ENCODE results near the gene RFTN1.
A peak's percentile ranks its signal among the peaks of the same experiment; 100 is the strongest.
"Not testable (repeated sequence)": the region's sequence is repeated elsewhere in the genome, so short reads cannot be mapped to it uniquely, and the experiment has no call there.

RFTN1 gene

DNA sequence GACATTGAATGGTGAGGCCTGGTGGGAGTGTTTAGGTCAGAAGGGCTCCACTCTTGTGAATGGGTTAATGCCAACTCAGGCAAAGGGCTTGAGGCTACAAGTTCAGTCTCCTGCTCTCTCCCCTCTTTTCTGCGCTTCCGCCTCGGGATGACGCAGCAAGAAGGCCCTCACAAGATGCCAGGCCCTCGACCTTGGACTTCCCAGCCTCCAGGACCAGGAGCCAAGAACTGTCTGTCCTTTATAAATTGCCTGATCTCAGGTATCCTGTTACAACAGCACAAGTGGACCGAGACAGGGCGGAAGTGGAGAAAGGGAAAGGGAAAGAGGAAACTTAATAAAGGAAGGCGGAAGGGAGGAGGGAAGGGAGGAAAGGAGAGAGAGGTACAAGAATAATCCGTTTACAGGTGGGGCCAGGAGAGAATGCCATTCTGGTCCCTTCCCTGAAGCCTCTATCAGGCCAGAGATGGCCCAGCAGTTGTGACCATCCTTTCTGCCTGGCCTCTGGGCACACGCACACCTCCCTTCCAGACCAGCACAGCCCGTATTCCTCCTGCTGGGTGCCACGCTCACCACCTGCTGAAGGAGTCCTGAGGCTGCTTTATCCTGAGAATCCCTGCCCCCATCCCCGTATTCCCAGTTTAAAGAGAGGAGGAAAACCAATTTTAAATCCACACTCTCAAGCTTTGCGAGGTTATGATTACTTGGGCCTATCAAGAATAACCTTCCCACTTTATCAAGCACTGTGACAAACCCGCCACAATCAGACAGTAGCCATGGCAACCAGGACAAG is 184.3 kb downstream of the RFTN1 start:
- DNase-seq (ENCODE audit: low read depth in 3 of 3), result no peak

DNA sequence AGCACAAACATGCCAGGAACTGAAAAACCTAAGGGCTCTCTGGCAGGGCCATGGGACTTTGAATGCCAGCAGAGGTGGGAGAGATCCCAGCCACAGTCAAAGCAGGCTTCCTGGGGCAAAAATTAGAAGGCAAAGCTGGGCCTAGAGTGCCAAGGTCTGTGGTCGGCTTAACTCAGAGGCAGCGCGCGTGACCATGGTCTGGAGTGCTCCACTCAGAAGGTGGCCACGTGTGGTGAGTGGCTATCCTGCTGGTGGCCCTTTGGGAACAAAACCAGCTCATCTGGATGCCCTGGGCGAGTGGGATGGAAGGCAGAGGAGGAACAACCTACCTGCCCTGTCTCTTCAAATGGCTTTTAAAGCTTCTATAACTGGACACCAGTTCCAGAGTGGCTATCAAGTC is 185.4 kb downstream of the RFTN1 start:
- DNase-seq (ENCODE audit: low read depth in 3 of 3), result no peak

DNA sequence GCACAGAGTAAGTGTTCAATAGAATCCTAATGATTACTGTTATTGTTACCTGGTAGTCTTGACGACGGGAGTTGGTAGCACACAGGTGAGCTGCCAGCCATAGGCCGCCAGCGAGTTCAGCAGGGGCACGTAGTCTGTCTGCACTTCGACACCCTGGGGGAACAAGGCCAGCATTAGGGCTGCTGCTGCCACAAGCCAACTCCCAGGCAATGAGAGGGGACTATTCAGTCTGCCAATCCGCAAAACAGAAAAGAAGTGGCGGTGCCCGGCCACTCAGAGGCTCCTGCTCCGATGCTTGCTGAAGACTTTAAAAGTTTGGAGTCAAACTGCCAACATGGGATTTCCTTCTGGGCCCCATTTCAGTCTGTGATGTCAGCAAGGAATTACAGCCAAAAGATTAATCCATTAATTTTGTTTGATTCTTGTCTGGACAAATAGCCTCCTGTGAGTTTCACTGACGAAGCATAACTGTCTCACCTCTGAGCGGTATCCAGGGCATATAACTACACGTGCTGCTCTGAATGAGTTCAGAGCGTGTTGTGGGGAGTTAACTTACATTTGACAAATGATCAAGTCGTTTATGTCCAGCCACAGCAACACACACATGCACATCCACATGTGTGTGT is 186.7 kb downstream of the RFTN1 start:
- DNase-seq (ENCODE audit: low read depth in 3 of 3), result no peak

DNA sequence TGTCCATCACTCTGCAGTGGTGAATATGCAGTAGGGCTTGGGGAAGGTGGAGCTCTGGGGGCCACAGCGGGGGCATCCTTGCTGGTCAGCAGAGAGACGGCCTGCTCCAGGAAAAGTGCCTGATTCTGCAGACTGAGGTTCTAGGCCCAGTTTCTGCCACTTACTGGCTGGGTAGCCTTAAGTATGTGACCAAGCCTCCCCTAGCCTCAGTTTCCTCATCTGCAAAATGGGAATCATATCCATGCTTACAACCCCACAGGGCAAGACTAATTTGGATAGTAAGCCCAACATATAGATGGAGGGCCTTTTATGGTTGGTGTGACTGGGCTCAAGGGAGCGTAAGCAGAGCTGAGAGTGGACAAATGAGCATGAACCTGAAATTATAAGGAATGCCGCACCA is 187.6 kb downstream of the RFTN1 start:
- DNase-seq (ENCODE audit: low read depth in 3 of 3), result no peak

DNA sequence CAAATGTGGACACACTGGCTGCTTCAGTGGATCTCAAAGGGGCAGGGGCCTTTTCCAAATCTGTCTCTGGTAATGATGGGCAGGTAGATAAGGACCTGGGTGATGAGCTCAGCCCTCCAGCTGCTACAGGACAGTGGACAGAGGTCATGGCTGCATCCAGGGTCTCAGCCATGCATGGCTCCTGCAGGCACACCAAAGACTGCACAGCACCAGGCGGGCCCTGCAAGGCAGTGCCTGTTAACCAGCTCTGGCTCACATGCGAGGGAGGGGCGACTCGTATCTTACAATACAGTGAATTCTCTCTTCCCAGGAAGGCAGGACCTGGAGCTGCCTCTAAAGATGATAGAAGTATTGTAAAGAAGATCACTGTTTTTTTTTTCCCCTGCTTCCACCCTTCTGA is 189.8 kb downstream of the RFTN1 start:
- no peak for DNase-seq (ENCODE audit: low read depth in 3 of 3)

GRCh38 chr3:16322189-16322588 is 191.3 kb downstream of the RFTN1 start:
- no peak for DNase-seq (ENCODE audit: low read depth in 3 of 3)

DNA sequence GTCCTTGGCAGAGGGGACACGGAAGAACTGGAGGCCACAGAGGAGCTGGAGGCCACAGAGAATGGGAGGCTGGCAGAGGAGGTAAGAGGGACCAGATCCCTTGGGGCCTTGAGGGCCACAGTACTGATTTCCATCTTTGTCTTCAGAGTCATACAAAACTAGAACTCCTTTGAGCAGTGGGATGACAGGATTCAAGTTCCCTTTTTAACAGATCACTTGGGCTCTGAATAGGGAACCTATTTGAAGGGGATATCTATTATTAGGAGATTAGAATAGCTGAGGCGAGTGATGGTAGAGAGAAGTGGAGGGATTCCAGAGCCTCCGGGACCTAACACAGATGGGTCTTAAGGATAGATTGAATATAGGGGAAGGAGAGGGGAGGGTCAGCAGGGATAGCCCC is 192.8 kb downstream of the RFTN1 start:
- DNase-seq (ENCODE audit: low read depth in 3 of 3), result no peak

DNA sequence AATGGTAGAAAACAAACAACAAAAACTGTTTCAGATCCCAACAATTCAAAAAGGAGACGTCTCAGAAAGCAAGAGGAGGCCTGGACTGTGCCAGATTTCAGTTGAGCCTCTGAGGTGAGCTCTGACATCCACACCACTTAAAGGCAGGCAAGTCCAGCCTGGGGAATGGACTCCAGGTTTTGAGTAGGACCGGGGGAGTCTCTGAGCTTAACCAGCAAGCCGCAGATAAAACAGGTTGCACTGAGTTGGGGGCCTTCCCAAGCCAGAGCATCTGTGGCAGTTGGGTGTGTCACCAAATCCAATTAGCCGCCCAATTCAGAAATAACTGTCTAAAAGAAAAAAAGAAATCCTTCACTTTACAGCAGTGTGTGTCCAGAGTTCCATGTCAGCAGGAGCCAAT is 193.8 kb downstream of the RFTN1 start:
- DNase-seq (ENCODE audit: low read depth in 3 of 3), result no peak

- DNase-seq (ENCODE audit: low read depth in 3 of 3), result peak; percentile 53 to 88 (median 72)
These were observed 194.2 kb downstream of the RFTN1 start for GRCh38 chr3:16319307-16319706.

- DNase-seq (ENCODE audit: low read depth in 3 of 3), result no peak
These were observed 195.3 kb downstream of the RFTN1 start for GRCh38 chr3:16318176-16318575.

- no peak for DNase-seq (ENCODE audit: low read depth in 3 of 3)
These were observed 195.9 kb downstream of the RFTN1 start for GRCh38 chr3:16317561-16317945.

- no peak for DNase-seq (ENCODE audit: low read depth in 3 of 3)
These were observed 196.5 kb downstream of the RFTN1 start for GRCh38 chr3:16316847-16317560.

DNA sequence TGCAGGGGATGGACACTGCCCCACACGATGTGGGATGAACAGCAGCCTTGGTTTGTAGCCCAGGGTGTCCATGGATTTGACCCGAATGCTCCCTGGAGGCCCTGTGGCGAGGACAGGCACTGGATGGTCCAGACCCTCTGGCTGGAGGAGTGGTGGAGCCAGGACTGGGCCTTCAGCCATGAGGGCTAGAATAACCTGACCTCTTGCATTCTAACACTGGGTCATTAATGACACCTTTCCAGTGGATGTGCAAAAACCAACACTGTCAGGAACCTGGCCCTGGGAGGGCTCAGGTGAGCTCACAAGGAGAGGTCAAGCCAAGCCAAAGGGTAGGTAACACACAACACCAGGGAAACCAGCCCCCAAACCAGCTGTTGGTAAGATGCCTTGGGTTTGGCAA is 197.1 kb downstream of the RFTN1 start:
- DNase-seq (ENCODE audit: low read depth in 3 of 3), result no peak

DNA sequence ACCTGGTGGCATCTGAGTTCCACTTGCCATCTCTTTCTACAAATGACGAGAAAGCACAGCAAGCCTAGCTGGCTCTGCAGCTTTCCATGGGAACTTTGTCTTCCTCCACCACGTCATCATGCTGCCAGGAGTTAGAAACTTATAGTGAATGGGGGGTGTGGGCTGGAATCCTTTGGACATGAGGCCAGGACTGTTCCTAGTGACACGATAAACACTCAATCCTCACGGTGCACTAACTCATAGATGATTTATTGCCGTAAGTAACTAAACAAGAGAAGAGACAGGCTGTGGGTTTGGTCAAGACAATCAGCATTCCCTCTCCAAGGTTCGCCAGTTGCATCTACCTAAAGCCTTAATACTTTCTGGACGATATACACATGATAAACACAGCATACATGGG is 197.9 kb downstream of the RFTN1 start:
- DNase-seq (ENCODE audit: low read depth in 3 of 3), result no peak

DNA sequence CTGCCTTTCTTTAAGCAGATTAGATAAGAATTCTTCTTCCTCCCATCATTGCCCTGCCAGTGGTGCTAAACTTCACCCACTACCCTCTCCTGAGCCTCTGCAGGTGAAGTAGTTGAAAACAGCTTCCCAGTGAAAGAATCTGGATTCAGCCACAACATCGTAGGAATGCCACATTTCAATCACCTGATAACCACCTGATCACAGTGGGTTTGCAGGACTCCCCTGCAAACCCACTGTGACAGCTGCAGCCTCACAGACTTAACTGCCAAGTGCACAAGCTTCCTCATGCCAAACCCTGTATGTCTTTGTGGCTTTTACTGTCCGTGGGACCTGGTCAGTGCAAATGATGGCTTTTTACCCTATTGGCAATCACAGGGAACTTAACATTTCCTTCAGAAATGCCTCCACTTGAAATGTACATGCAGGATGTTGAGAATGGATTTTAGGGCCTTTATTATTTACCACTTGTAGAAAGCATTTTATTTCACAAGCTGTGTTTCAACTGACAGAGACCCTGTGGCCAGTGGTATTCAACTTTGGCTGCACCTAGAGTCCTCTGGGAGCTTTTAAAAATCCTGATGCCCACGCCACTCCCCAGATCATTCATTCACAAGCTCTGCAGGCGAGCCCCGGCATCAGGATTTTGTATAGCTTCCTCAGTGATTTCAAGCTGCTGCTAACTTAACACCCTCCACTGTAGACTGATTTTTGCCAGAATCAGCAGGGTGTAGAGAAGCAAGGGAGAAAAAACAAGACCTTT is 199.4 kb downstream of the RFTN1 start:
- DNase-seq (ENCODE audit: low read depth in 3 of 3), result no peak

GRCh38 chr3:16311960-16312451 is 201.5 kb downstream of the RFTN1 start:
- DNase-seq (ENCODE audit: low read depth in 3 of 3), result peak in 1 of 3 experiments; percentile 11

DNA sequence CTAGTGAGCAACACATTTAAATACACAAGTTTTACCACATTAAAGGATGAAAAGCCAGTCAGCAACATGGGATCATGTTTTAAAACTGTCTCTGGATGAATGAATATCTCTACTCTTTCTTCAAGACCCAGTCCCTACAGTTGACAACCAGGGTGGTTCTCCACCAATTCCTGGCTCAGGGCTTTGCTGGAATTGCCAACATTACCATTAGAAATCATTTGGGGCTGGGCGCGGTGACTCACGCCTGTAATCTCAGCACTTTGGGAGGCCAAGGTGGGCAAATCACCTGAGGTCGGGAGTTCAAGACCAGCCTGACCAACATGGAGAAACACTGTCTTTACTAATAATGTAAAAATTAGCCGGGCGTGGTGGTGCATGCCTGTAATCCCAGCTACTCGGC is 203.0 kb downstream of the RFTN1 start:
- not testable (repeated sequence) for DNase-seq (ENCODE audit: low read depth in 3 of 3)

DNA sequence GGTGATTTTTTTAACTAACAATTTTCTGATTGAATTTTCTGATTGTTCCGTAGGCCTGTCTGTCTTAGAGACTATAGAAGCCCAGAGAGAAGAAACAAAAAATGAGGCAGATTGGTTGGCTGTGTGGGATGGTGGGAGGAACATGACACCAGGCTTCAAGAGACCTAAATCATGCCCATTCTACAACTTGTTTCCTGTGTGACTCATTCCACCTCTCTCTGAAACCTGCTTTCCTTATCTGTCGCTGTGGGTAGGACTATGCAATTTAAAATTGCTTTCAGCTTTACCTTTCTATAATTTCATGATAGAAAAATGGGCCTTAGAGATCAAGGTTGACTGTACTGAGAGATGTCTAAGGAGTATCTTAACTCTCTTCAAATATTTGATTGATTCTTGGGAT is 203.9 kb downstream of the RFTN1 start:
- DNase-seq (ENCODE audit: low read depth in 3 of 3), result peak in 1 of 3 experiments; percentile 35

- DNase-seq (ENCODE audit: low read depth in 3 of 3), result no peak
These were observed 204.8 kb downstream of the RFTN1 start for GRCh38 chr3:16308727-16309126.

DNA sequence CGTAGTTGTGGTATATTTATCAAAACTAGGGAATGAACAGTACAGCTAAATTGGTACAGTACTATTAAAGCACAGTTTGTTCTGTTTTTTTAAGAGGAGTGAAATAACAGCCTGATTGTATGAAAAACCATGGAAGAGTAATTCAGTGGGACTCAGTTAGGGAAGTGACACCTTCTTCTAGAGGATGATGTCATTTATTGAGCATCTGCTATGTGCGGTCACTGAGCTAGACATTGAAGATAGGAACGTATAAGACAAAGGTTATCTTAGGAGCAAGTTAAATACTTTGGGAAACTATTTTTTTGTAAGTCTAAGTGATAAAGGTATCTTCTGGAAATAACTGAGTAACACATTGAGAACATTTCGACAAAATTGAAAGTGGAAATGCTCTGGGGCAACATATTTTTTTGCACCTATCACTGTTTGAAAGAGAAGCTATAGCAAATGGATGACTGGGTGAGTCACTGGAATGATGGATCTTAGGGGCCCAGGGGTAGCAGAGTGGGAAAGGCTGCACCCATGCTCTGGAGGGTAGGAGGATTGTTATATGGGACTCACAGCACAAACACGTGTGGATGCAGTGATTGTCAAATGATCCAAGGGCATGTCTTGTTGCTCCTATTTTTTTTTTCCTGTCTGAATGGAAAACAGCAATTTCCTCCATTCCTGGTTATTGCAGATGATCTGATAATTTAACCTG is 205.5 kb downstream of the RFTN1 start:
- DNase-seq (ENCODE audit: low read depth in 3 of 3), result no peak

DNA sequence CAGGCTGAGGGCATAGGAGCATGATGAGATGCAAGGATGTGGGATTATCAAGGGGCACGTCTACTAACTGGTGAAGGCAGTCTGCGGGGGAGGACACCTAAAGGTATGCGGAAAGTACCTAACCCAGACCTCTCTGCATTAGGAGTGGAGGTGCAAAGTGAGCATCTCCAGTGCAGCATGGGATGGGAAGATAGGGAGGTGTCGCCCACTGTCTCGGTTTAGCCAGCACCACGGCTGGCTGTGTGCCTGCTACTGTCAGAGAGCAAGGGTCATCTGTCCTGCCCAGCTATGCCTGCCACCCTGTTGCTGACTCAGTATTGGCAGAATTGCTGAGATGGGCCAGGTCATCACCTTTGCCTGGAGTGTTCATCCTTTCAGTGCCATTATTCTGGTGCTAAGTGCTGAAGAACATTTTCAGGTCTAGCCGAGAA is 208.4 kb downstream of the RFTN1 start:
- peak in 2 of 3 experiments; percentile 28 to 38 for DNase-seq (ENCODE audit: low read depth in 3 of 3)
